Measurements from ENCODE around the gene KCNT2. TPM values are rescaled to one million over a fixed set of nuclear protein-coding genes. Genes with fewer than 3 reads are reported as not detected.

KCNT2 gene
- total RNA-seq, 1 donor from 2014 or later: 26.2 TPM

GRCh38 chr1:196445775-196446174, 162.5 kb downstream of the KCNT2 start:
- no peaks in the 10 kb centered on the region for H3K9me3 Mint-ChIP-seq (ENCODE audit: unreplicated experiment)
- H3K36me3 Mint-ChIP-seq (ENCODE audit: unreplicated experiment): peaks cover 13% of the 10 kb centered on the region
- no peak overlapping the region for H3K4me3 Mint-ChIP-seq (ENCODE audit: unreplicated experiment)
- DNase-seq (ENCODE audit: extremely low spot score, unreplicated experiment): no peak
- H3K27ac Mint-ChIP-seq (ENCODE audit: unreplicated experiment): no peak overlapping the region
- no peak for TF ChIP-seq CTCF (IDR thresholded peaks at IDR 0.05)
- peaks cover 24% of the 10 kb centered on the region for H3K4me1 Mint-ChIP-seq (ENCODE audit: unreplicated experiment)
- H3K27me3 Mint-ChIP-seq (ENCODE audit: unreplicated experiment): no peaks in the 10 kb centered on the region

GRCh38 chr1:196444634-196445033, 163.6 kb downstream of the KCNT2 start:
- Mint-ChIP-seq H3K36me3 (ENCODE audit: unreplicated experiment) (peaks cover 13% of the 10 kb centered on the region), H3K27ac (ENCODE audit: unreplicated experiment) (no peak overlapping the region)
- TF ChIP-seq CTCF (IDR thresholded peaks at IDR 0.05): no peak

GRCh38 chr1:196442366-196442765, 165.9 kb downstream of the KCNT2 start:
- Mint-ChIP-seq H3K4me3 (ENCODE audit: unreplicated experiment) (no peak overlapping the region), H3K9me3 (ENCODE audit: unreplicated experiment) (no peaks in the 10 kb centered on the region), H3K4me1 (ENCODE audit: unreplicated experiment) (peaks cover 10% of the 10 kb centered on the region), H3K36me3 (ENCODE audit: unreplicated experiment) (peaks cover 9% of the 10 kb centered on the region), H3K27ac (ENCODE audit: unreplicated experiment) (no peak overlapping the region), H3K27me3 (ENCODE audit: unreplicated experiment) (no peaks in the 10 kb centered on the region)
- DNase-seq (ENCODE audit: extremely low spot score, unreplicated experiment): no peak
- no peak for TF ChIP-seq CTCF (IDR thresholded peaks at IDR 0.05)

More at GRCh38 chr1:196444634-196445033, 163.6 kb downstream of the KCNT2 start:
- H3K4me3 Mint-ChIP-seq (ENCODE audit: unreplicated experiment): no peak overlapping the region
- H3K27me3 Mint-ChIP-seq (ENCODE audit: unreplicated experiment): no peaks in the 10 kb centered on the region
- H3K9me3 Mint-ChIP-seq (ENCODE audit: unreplicated experiment): no peaks in the 10 kb centered on the region
- peaks cover 13% of the 10 kb centered on the region for H3K4me1 Mint-ChIP-seq (ENCODE audit: unreplicated experiment)
- no peak for DNase-seq (ENCODE audit: extremely low spot score, unreplicated experiment)

GRCh38 chr1:196440711-196441110, 167.5 kb downstream of the KCNT2 start:
- no peak for TF ChIP-seq CTCF (IDR thresholded peaks at IDR 0.05)
- Mint-ChIP-seq H3K27me3 (ENCODE audit: unreplicated experiment) (no peaks in the 10 kb centered on the region), H3K27ac (ENCODE audit: unreplicated experiment) (no peak overlapping the region), H3K4me3 (ENCODE audit: unreplicated experiment) (no peak overlapping the region), H3K36me3 (ENCODE audit: unreplicated experiment) (peaks cover 5% of the 10 kb centered on the region), H3K9me3 (ENCODE audit: unreplicated experiment) (no peaks in the 10 kb centered on the region), H3K4me1 (ENCODE audit: unreplicated experiment) (peaks cover 10% of the 10 kb centered on the region)
- DNase-seq (ENCODE audit: extremely low spot score, unreplicated experiment): no peak

- Mint-ChIP-seq H3K36me3 (ENCODE audit: unreplicated experiment) (peaks cover 5% of the 10 kb centered on the region), H3K9me3 (ENCODE audit: unreplicated experiment) (no peaks in the 10 kb centered on the region), H3K4me1 (ENCODE audit: unreplicated experiment) (peaks cover 10% of the 10 kb centered on the region), H3K4me3 (ENCODE audit: unreplicated experiment) (no peak overlapping the region), H3K27me3 (ENCODE audit: unreplicated experiment) (no peaks in the 10 kb centered on the region), H3K27ac (ENCODE audit: unreplicated experiment) (no peak overlapping the region)
- no peak for TF ChIP-seq CTCF (IDR thresholded peaks at IDR 0.05)
- DNase-seq (ENCODE audit: extremely low spot score, unreplicated experiment): no peak
These were observed 169.9 kb downstream of the KCNT2 start for GRCh38 chr1:196438329-196438728.

All from osteocyte (in vitro differentiated cells).